NT2/D1 (cell line): ENCODE results near the gene AKR1D1.

Source experiments
- SUZ12 ChIP-seq: IDR thresholded peaks from 2 replicates; pipeline ENCODE4 v1.6.1; 2011; ENCODE audit not compliant: insufficient read length, insufficient read depth; ENCODE audit errors: extremely low read depth
- YY1 ChIP-seq: IDR thresholded peaks from 2 replicates; pipeline ENCODE4 v1.6.1; 2011; ENCODE audit not compliant: insufficient read length, insufficient read depth
- ZNF274 ChIP-seq: IDR thresholded peaks from 2 replicates; pipeline ENCODE4 v1.6.1; 2011; ENCODE audit warnings: mild to moderate bottlenecking, low read depth, low read length

GRCh38 chr7:138154661-138155060 lies 78.4 kb downstream of the AKR1D1 start:
- no peak for TF ChIP-seq ZNF274
- no peak for TF ChIP-seq SUZ12
- TF ChIP-seq YY1 = no peak
